Endothelial cell of umbilical vein (primary cell): Measurements from ENCODE around the gene CHTOP.

Experiments used
- CTCF ChIP-seq, 2 donors: IDR thresholded peaks; 1 replicate in 1 of 2; 2 replicates in 1 of 2; pipeline ENCODE4 v1.5.1; 2011; ENCODE audit warnings: low read length in 2 of 2, mild to moderate bottlenecking in 2 of 2, moderate library complexity in 2 of 2, control low read depth in 1 of 2, inconsistent platforms in 1 of 2, low read depth in 1 of 2; ENCODE audit not compliant: insufficient read depth in 1 of 2; ENCODE audit errors: extremely low read depth in 1 of 2
- EZH2 ChIP-seq: IDR thresholded peaks from 2 replicates; pipeline ENCODE4 v1.6.1; 2012; ENCODE audit warnings: borderline replicate concordance, low read depth, mild to moderate bottlenecking, moderate library complexity, low read length, inconsistent platforms; ENCODE audit not compliant: severe bottlenecking
- MAX ChIP-seq: IDR thresholded peaks from 2 replicates; pipeline ENCODE4 v1.6.1; 2011; ENCODE audit not compliant: insufficient read depth, insufficient read length
- MYC ChIP-seq: IDR thresholded peaks from one replicate; pipeline ENCODE4 v1.6.1; 2011; ENCODE audit warnings: mild to moderate bottlenecking, low read depth, low read length
- POLR2A ChIP-seq: IDR thresholded peaks from 2 replicates; pipeline ENCODE4 v1.6.1; 2012; ENCODE audit warnings: low read depth, mild to moderate bottlenecking, control low read depth, low read length
- POLR2AphosphoS5 ChIP-seq: IDR thresholded peaks from 2 replicates; pipeline ENCODE4 v1.6.1; 2012; ENCODE audit warnings: low read depth, mild to moderate bottlenecking, control low read depth, low read length, moderate library complexity; ENCODE audit not compliant: insufficient read depth

- TF ChIP-seq CTCF (IDR thresholded peaks at IDR 0.05; ENCODE audit: extremely low read depth in 1 of 2, insufficient read depth in 1 of 2, low read depth in 1 of 2, low read length in 2 of 2) = no peak
- no peak for TF ChIP-seq POLR2AphosphoS5
- no peak for TF ChIP-seq EZH2
- no peak for TF ChIP-seq MAX
- no peak for TF ChIP-seq POLR2A
- no peak for TF ChIP-seq MYC
Measured at GRCh38 chr1:153642161-153642560, 8.3 kb downstream of the CHTOP start.
